Renal pelvis (tissue), 4 donors: ENCODE data around the gene TXNDC5. TPM values are rescaled to one million over a fixed set of nuclear protein-coding genes. Genes with fewer than 3 reads are reported as not detected.

Experiments
- DNase-seq: peaks from one replicate; pipeline ENCODE4 v3.0.0-alpha.2; 2013
- polyA plus RNA-seq, 3 donors: library from polyadenylated mRNA; unstranded; fragments of 120-200 nt; gene quantifications; one replicate each; pipeline ENCODE4 v1.2.1, GENCODE V29; 2013; ENCODE audit not compliant: insufficient read length in 3 of 3

Gene TXNDC5
- polyA plus RNA-seq, 3 donors = 94.2 to 122 (median 97.1) TPM

DNA sequence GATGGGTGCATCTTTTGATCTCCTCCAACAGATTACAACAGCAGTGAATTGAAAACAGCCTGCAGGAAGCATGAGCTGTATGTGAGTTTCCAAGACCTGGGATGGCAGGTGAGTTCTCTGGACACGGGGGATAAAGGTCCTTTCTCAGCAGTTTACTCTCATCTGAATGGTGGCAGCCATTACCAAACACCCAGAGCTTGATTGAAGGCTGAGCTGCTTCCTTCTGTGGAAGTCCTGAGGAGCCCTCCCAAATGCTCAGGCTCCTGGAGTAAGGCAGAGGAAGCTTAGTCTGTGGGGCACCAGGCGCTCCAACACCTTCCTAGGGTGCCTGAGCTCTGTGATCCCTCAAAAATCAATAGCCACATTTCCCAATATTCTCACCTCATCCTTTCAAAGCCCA lies 31.5 kb downstream of the TXNDC5 start:
- no peak for DNase-seq

DNA sequence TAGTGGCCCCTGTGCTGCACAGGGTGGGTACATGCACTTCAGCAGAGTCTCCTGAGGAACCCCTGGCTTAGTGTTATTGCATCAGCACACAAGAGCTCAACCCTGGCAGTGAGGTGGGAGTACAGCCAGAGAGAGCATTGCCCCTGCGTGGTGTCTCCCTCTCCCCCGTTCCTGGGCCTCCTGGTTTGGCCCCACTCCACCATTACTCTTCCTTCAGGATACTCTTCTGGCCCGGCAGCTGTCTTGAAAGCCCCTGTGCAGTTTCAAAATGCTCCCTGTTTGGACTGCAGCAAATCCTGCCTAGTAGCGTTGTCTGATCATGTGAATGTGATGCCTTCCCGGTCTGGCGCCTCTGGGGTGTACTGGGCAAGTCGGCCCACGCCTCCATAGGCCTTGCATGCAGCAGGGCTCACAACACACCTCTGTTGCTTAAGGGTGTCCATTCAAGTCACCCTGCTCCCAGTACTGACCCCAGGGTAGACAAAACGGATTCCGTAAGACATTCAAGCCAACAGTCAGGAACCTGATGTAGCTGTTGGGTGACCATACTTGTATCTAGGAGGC lies 32.1 kb downstream of the TXNDC5 start:
- no peak for DNase-seq

DNA sequence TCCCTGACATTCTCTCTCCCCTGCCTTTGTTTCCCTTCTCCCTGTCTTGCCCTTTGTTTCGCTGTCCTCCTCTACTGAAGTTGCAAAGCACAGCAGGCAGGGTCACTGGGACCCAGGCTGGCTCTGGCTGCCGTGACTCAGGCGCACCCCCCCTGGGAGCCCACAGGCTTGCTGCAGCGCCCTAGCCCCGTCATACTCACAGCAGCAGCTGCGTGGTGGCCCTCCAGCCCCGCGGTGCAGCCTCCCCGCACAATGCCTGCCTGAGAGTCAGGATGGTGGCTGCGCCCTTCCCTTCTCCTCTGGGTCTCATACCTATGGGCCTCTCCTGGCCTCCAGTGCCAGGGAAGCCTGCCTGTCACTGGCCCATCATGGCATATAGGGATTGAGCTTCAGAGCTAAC lies 41.7 kb downstream of the TXNDC5 start:
- DNase-seq = no peak

DNA sequence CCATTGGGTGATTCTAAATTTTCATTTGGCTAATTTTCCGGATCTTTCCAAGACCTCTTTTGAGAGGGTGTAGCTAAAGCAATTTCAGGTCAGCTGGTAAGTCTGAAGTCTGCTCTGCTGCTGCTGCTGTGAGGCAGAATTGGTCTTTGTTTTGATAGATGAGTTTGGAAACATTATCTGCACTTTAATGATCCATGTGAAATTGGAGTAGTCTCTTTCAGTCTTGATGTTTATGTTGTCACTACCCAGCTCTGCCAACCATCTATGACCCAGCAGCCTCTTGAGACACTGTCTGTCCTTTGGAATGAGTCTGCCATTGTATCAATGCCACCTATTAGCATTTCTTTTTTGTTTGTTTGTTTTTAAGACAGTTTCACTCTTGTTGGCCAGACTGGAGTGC lies 44.1 kb downstream of the TXNDC5 start:
- peak; percentile 69 for DNase-seq

DNA sequence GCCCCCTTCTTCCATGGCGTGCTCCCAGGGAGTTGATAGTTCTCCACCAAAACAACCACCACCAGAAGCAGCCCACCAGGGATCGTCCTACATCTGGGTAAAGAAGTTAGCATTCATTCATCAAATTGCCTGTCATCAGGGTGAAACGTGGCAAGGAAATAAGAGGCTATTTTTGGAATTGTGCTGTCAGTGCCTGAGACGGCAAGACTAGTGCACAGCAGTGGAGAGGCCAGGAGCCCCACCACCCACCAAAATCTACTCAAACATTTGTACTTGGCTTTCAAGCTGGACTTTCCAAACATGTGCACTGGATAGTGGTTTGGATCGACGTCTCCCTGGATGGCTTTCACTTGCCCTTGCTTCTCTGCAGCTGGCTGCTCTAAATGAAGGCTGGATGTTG lies 44.8 kb downstream of the TXNDC5 start:
- no peak for DNase-seq

DNA sequence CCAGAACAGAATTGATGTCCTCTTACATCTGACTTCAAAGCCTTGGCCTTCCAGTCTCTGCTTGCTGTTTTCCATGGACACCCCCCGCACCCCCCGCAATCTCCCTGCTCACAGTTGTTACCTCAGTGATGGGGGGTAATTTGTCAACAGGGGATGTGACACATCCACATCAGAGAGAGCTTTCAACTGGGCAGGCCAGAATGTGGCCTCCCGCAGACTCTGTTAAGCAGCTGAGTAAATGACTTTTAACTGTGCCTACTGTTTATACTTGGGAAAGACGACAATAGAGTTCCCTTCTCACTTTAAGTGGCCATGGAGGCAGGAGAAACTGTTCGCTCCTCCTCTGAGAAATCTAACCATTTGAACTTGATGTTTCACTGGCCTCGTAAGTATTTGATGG lies 51.0 kb downstream of the TXNDC5 start:
- no peak for DNase-seq

DNA sequence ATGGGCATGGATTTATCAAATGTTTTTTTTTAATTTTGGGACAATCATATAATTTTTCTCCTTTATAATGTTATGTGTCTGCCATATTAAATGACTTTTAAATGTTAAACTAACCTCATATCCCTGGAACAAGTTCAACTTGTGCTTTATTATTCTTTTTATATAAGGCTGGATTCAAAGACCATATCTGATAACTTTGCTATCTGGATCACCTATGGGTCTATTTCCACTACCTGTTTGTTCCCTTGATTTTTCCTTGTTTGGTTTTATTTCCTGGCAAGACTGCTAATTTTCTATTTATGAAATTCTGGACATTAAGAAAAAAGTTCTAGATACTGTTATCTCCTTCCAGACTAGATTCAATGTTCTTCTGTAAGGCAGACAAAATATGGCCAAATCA lies 58.8 kb downstream of the TXNDC5 start:
- no peak for DNase-seq

DNA sequence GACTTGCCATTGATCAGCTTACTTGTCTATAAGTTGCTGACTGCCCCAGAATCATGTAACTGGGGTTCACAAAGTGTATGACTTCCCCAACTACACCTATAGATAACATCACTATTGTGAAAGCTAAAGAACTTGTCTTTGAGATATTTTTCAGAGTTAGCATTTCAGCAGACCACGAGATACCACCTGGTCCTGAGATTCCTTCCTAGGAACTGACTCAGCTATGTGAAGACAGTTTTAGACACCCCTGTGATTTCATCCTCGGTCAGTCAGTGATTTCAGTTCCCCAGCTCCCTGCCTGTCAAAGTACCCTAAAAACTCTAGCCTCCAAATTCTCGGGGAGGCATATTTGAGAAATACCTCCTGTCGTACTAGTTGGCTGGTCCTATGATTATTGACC lies 62.4 kb downstream of the TXNDC5 start:
- no peak for DNase-seq

DNA sequence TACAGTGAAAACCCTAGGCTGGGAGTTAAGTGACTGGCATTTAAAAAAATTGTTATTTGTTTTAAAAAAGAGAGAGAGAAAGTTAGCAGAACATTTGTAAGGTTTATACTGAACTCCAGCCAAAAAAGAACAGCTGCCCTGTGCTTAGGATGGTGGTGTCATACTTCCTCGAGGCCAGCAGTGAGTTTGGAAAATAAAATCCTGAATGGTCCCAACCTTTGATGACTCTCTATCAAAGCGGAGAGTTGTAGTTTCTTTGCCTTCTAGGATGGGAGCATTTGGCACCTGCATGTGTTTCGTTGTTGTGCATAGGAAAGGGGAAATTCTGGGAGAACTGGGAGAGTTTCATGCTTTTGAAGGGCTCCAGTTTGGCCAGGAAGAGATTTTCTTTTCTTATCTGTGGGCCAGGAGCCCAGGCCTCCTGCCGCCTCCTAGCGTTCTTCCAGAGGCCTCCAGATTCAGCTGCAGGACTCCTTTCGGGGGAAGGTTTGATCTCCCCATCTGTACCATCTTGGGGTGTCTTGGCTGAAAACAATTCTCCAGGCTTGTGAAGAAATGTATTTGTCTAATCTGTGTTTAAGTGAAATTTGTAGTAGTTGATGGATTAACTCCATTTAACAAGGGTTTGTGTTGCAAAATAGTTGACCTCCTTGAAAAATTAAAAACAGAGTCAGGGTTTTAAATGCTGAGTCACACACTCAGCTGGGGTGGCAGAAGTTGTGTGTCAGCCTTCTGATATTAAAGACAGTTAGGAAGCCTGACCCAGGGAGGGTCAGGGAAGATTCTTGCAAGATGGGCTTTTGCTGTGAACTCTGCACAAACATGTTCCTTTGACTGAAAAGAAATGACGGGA lies 63.4 kb downstream of the TXNDC5 start:
- no peak for DNase-seq

DNA sequence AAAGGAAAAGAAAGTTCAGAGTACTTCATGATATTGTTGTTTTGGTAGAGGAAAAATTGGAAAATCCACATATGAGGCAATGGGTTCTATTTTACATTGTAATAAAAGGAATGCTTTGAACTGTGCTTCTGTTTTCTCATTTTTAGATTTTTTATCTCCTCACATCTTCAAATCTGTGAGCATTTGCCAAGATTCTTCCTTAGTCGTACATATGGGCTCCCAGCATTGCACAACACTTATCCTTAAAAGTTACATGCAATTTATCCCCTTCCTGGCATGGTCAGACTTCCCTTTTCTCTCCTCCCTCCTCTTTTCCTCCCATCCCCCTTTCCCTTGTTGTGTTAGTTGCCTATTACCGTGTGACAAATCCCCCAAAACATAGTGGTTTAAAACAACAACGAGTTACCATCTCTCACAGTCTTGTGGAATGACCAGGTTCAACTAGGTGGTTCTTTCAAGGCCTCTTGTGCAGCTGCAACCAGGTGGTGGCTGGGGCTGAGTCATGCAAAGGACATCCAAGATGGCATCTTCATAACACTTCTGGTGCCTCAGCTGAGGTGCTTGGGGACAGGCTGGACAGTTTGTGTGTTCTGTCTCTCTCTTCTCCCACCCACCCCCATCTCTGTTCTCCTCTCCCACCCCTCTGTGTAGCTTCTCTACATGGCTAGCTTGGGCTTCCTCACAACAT lies 68.7 kb downstream of the TXNDC5 start:
- DNase-seq = no peak

DNA sequence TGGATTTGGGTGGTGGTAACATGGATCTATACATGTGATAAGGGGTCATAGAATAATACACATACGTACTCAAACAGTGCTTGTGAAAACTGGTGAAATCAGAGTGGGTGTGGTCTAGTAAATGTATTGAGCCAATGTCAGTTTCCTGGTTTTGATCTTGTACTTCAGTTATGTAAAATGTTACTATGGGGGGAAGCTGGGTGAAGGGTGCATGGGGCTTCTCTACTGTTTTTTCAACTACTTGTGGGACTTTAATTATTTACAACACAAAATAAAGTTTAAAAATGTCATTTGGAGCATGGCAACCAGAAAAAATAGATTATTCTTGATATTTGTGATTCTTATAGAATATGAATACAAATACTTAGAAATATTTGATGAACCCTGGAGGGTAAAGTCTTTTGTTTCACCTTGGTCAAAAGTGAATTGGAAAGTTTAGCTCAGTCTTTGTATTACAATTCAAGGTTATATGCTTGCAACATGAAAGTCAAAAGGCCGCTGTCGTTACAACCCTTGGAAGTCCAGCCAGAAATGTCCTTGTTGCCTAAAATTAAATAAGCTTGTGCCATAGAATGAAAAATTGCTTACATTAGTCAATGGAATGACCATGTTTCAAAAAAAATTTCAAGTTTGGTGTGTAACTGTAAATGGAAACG lies 74.1 kb downstream of the TXNDC5 start:
- no peak for DNase-seq

DNA sequence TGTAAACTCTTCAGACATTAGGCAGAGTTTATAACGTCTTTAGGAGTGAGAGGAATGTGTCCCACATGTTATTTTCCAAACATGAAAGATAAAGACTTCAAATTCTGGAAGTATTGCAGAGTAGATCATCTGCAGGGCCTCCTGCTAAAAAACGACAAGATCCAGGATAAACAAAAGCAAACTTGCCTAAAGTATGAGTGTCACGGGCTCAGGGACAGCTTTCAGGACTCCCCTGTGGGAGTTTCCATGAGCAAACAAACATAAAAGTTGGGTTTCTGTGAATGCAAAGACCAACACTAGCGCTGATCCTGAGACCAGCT lies 76.9 kb downstream of the TXNDC5 start:
- DNase-seq = no peak

DNA sequence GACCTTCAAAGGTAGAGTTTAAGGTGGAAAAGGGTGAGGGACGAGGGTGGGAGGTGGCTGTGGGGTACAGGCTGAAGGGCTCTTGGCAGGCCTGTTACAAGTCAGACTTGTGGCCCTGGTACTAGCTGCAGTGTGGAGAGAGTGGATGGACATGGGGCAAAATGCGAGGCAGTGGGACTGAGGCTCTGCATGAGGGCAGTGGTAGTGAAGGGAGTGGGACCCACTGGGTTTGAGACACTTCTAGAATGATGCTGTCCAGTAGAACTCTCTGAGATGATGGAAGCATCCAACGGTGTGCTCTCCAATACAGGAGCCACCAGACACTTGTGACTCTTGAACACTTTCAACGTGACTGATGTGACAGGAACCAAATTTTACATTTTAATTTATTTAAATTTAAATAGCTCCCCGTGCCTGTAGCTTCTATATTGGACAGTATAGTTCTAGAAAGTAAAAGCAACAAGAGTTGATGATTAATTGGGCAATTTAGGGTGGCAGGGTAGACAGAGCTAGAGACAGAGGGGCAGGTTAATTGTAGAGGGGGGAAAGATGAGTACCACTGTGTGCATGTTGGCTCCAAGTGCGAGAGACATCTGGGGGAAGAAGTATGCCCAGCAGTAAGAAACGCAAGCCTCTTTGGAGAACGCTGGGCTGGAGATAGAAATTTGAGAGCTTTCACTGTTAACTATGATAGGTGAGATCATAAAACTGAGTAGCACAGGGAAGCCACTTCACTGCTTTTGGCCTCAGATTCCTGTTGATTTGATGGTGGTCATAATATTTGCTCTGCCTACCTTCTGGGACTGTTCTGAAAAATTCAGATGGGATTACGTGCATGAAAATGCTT lies 77.5 kb downstream of the TXNDC5 start:
- DNase-seq = no peak

Other genes starting within 250 kb of the TXNDC5 start
- 1 to 10 TPM; 7.0 to 7.7 (median 7.4) TPM for gene BMP6, start 184.7 kb downstream of the TXNDC5 start, polyA plus RNA-seq
- 10 to 100 TPM; 27.1 to 36.4 (median 35.2) TPM for gene BLOC1S5, start 153.6 kb upstream of the TXNDC5 start, polyA plus RNA-seq
- gene EEF1E1, start 191.8 kb upstream of the TXNDC5 start, polyA plus RNA-seq = 10 to 100 TPM; 52.1 to 55.8 (median 52.6) TPM